Adrenal gland (tissue), 12 donors: ENCODE results near the gene TMEM117. TPM values are rescaled to one million over a fixed set of nuclear protein-coding genes. Genes with fewer than 3 reads are reported as not detected.

Experiments
- DNase-seq, 7 donors: peaks; one replicate each; pipeline ENCODE4 v3.0.0-alpha.2; 2019 to 2020
- H3K27ac ChIP-seq, 5 donors: fragments of 200-600 bp; sonication (generic) in 4 of 5; 1 replicate in 3 of 5; 2 replicates in 2 of 5; pipeline versions ENCODE4 v1.5.1 to v1.8.0; 2016 to 2020; ENCODE audit warnings: mild to moderate bottlenecking in 1 of 5
- H3K27me3 ChIP-seq: fragments of 200-600 bp; 2 replicates; pipeline ENCODE4 v1.8.0; 2021
- H3K36me3 ChIP-seq, 2 donors: fragments of 200-600 bp; replicated peaks in 1 of 2; 1 replicate in 1 of 2; 2 replicates in 1 of 2; pipeline versions ENCODE4 v1.5.1 to v1.8.0; 2018 to 2022
- H3K4me1 ChIP-seq, 2 donors: fragments of 200-600 bp; replicated peaks in 1 of 2; 1 replicate in 1 of 2; 2 replicates in 1 of 2; pipeline versions ENCODE4 v1.5.1 to v1.8.0; 2018 to 2021
- H3K4me3 ChIP-seq, 4 donors: fragments of 200-600 bp; sonication (generic) in 3 of 4; one replicate each; pipeline ENCODE4 v1.5.1; 2016 to 2018
- H3K9me3 ChIP-seq, 3 donors: fragments of 200-600 bp; sonication (generic) in 1 of 3; replicated peaks in 1 of 3; 1 replicate in 2 of 3; 2 replicates in 1 of 3; pipeline versions ENCODE4 v1.5.1 to v1.8.0; 2016 to 2021
- CTCF ChIP-seq, 6 experiments: fragments of 450-650 bp in 4 of 6; fragments of 200-600 bp in 2 of 6; sonication (generic) in 1 of 6; IDR thresholded peaks; 1 replicate in 5 of 6; 2 replicates in 1 of 6; pipeline versions ENCODE4 v1.5.1 to v1.8.0; 2016 to 2021; ENCODE audit warnings: antibody characterized with exemption in 6 of 6, mild to moderate bottlenecking in 2 of 6, moderate library complexity in 1 of 6
- POLR2A ChIP-seq, 2 donors: fragments of 450-650 bp; IDR thresholded peaks; one replicate each; pipeline ENCODE4 v1.6.1; 2017; ENCODE audit warnings: antibody characterized with exemption in 2 of 2, mild to moderate bottlenecking in 2 of 2, moderate library complexity in 1 of 2
- WGBS, 4 donors: extraction: QIAGEN DNeasy Blood & Tissue Kit in 2 of 4; methylation state at CpG; one replicate each; pipeline versions ENCODE4 v1.1.5 to v1.1.7; 2013 to 2017; 5-methylcytosine and 5-hydroxymethylcytosine counted together
- intact Hi-C, 2 donors: fragments of 100-400 bp; cut with DNase I; formaldehyde crosslinking; loops; one replicate each; pipeline versions ENCODE4 v1.14.1 to v1.15.0; 2022 to 2023
- polyA plus RNA-seq, 3 donors: library from polyadenylated mRNA; stranded (reverse); fragments of 200-250 nt in 2 of 3; fragments of 350-450 nt in 1 of 3; fragmentation: Illumina TruSeq in 1 of 3; extraction: RNeasy Lipid Tissue Mini Kit (QIAGEN cat#74804) in 1 of 3; gene quantifications; one replicate each; pipeline ENCODE4 v1.2.3, GENCODE V29; 2013 to 2014
- total RNA-seq, 9 donors: library from RNA; depleted of rRNA in 4 of 9; stranded (reverse); fragments of >200 nt in 4 of 9; fragments of 120-200 nt in 1 of 9; fragmentation: NEBNext Ultra II Directional in 1 of 9; extraction: Animal tissue kit (Norgen Biotek cat#: 25700) in 1 of 9; gene quantifications; one replicate each; pipeline versions ENCODE4 v1.1.0 to v1.2.4, GENCODE V29; 2013 to 2023
- donor health status: healthy with polysubstance abuse.
- donor health status: Bipolar disorder and iron deficiency.
- donor health status: DM: yes; HTN: yes; CAD: no.
- donor health status: DM: no; HTN: no; CAD: no.
- donor health status: DM: no; HTN: no; CAD: no.
- donor health status: DM: yes; HTN: yes; CAD: no.

Gene TMEM117
- total and polyA plus RNA-seq, 12 donors, result 1.9 to 38.5 (median 6.7) TPM

GRCh38 chr12:43858096-43858495 is 22.2 kb downstream of the TMEM117 start:
- Histone ChIP-seq H3K27me3 (no peaks in the 10 kb centered on the region), H3K9me3 (no peaks in the 10 kb centered on the region), H3K36me3 (no peaks in the 10 kb centered on the region), H3K27ac (no peak overlapping the region), H3K4me1 (no peaks in the 10 kb centered on the region), H3K4me3 (no peak overlapping the region)
- intact Hi-C loops, result no loop called here
- DNase-seq, result no peak
- TF ChIP-seq POLR2A (IDR thresholded peaks at IDR 0.05), result no peak
- no peak for TF ChIP-seq CTCF (IDR thresholded peaks at IDR 0.05)
- WGBS, 4 donors, result 83 to 91% (median 87%) methylated on average over 7 of the region's 7 CpGs

- H3K9me3 ChIP-seq, result no peaks in the 10 kb centered on the region
- H3K27me3 ChIP-seq, result no peaks in the 10 kb centered on the region
- DNase-seq, result no peak
- no peaks in the 10 kb centered on the region for H3K4me1 ChIP-seq
- intact Hi-C loops, result no loop called here
- no peaks in the 10 kb centered on the region for H3K36me3 ChIP-seq
- WGBS, 4 donors, result 94 to 99% (median 95%) methylated on average over 6 of the region's 6 CpGs
- no peak overlapping the region for H3K27ac ChIP-seq
- H3K4me3 ChIP-seq, result no peak overlapping the region
- no peak for TF ChIP-seq POLR2A (IDR thresholded peaks at IDR 0.05)
- TF ChIP-seq CTCF (IDR thresholded peaks at IDR 0.05), result no peak
Observed at GRCh38 chr12:43858991-43859390, 23.1 kb downstream of the TMEM117 start.

GRCh38 chr12:43861015-43861839 is 25.3 kb downstream of the TMEM117 start:
- H3K27me3 ChIP-seq, result no peaks in the 10 kb centered on the region
- intact Hi-C loops, result no loop called here
- no peak overlapping the region for H3K4me3 ChIP-seq
- no peak for DNase-seq
- TF ChIP-seq CTCF (IDR thresholded peaks at IDR 0.05) (no peak), POLR2A (IDR thresholded peaks at IDR 0.05) (no peak)
- 76 to 92% (median 87%) methylated on average over 7 of the region's 7 CpGs for WGBS, 4 donors
- H3K4me1 ChIP-seq, result no peaks in the 10 kb centered on the region
- no peaks in the 10 kb centered on the region for H3K36me3 ChIP-seq
- H3K9me3 ChIP-seq, result no peaks in the 10 kb centered on the region
- H3K27ac ChIP-seq, result no peak overlapping the region

- Histone ChIP-seq H3K9me3 (no peaks in the 10 kb centered on the region), H3K27ac (no peak overlapping the region), H3K4me1 (no peaks in the 10 kb centered on the region), H3K4me3 (no peak overlapping the region), H3K27me3 (no peaks in the 10 kb centered on the region), H3K36me3 (no peaks in the 10 kb centered on the region)
- 78 to 90% (median 79%) methylated on average over 3 of the region's 3 CpGs for WGBS, 4 donors
- DNase-seq, result no peak
- no peak for TF ChIP-seq CTCF (IDR thresholded peaks at IDR 0.05)
- TF ChIP-seq POLR2A (IDR thresholded peaks at IDR 0.05), result no peak
- intact Hi-C loops, result no loop called here
Observed at GRCh38 chr12:43861840-43862150, 25.9 kb downstream of the TMEM117 start.
